HG02798 (cell line): Measurements from ENCODE around the gene MEGF6.

Experiments used
- ATAC-seq: cut with Tn5 transposase; IDR thresholded peaks from one replicate; pipeline ENCODE4 v1.9.1; 2021; ENCODE audit warnings: mild to moderate bottlenecking; ENCODE audit not compliant: unreplicated experiment, poor library complexity

Gene MEGF6

DNA sequence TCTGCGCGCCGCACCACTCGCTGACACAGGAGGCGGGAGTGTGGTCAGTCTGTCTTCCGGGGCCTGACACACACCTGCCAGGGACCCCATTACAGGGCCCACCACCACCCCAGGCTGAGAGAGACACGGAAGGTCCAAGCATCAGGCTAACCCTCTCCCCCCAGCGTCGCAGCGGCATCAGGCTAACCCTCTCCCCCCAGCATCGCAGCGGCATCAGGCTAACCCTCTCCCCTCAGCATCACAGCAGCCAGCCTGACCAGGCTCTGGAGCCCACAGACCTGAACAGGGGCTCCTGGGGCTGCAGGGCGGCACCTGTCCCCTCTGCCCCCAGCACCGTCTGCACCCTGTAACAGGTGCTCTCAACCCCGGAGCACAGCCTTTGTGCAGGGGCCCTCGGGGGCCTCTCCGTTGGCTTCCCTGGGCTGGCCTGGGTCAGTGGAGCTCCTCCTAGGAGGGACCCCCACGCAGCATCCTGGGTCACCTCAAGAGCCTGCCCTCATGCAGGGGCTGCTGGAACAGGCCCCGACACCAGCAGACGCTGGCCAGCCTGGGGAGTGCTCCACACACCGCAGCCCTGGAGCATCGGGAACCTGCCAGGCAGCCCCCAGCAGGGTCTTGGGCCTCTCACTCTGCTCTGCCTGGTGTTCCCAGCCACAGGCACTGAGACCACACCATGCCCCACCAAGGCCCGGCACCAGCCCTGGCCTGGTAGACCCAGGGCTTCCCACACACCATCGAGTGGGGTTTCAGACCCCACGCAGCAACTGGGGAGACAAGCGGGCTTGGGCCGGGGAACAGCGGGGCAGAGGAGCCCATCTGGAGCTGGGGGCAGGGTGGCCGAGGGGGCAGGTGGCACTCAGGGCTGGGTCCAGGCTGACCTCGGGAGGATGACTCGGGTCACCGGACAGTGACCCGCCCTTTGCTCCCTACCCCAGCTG is 67.0 kb downstream of the MEGF6 start:
- ATAC-seq, result no peak

DNA sequence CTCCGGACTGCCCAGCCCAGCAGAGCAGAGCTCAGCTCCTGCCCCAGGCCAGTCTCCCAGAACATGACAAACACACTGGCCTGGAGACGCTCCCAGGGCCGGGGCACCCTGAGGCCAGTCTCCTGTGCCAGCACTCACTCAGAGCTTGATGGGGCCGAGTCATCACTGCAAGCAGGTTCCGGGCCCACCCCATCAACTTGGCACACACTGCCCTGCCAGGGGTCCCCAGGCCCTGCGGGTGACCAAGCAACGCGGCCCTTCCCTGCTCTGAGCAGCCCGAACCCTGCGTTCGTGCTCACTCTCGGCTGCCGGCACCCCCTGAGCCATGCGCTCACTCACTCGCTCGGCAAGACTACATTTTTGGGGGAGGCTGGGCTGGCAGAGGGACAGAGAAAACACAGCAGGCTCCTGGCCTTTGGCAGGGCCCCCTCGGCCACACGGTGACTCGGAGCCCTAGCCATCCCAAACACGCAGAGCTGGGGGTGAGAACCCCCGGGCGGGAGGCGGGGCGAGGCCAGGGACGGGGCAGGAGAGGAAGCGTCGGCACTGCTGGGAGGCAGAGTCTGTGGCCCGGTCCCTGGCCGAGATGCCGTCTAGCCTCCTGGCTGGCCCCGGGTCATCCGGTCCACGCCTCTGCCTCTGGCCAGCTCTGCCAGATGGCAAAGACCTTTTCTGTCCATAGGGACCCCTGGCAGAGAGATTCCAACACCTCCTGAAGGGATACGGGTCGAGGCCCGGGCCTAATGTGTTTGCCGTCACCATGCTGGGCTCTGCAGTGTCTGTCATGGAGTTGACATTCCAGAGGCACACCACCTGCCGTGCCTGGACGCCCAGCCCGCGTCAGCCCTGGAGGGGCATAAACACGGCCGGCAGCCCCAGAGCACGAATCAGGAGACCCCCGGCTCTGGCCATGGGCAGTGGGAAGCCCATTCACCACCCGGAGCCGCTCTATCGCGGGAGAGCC is 68.0 kb downstream of the MEGF6 start:
- no peak for ATAC-seq

DNA sequence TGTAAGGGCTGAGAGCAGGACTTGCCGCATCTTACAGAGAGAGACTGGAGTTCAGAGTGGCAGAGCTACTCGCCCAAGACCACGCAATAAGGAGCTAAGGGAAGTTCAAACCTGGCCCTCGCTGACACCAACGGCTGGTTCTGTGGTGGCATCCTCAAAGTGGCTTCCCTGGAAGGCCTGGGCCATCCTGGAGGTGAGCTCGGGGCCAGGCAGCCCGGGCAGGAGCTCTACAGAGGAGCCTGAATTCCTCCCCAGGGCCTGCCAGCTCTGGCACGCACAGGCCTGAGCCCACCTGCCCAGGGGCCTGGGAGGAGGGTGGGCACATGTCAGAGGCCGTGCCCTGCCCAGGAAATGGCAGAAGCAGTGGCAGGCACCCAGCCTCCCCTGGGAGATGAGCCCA is 68.6 kb downstream of the MEGF6 start:
- no peak for ATAC-seq

DNA sequence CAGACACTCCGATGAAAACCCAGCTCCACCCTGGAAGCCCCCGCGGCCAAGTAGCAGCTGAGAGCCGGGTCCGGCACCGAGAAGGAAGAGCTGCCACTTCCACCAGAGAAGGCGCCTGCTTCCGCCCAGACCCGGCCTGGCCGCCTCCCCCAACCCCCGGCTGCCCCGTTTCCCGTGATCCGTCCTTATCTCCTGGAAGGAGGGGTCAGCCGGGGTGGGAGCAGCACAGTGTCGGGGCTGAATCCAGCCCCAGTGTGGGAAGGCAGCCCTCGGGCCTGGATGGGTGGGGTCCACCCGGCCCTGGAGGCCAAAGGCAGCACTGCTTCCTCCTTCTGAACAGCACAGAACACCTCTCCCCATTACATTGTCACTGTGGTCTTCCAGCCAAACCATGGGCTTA is 69.4 kb downstream of the MEGF6 start:
- no peak for ATAC-seq

DNA sequence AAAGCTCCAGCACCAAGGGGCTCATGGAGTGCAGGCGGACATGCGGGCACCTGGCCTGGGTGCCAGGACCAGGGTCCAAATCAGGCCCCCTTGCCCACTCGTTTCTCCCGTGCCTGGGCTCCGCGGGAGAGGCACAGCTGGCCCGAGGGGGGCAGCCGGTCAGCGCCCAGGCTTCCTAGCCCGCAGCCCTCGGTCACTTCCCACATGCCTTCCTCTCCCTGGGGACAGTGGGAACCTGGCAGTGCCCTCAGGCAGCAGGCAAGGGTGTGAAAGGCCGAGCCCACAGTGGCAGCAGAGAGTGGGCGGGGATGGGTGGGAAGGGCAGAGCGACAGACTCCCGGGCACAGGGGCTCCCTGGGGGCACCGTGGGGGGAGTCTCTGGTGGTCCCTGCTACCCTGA is 69.8 kb downstream of the MEGF6 start:
- ATAC-seq, result no peak

DNA sequence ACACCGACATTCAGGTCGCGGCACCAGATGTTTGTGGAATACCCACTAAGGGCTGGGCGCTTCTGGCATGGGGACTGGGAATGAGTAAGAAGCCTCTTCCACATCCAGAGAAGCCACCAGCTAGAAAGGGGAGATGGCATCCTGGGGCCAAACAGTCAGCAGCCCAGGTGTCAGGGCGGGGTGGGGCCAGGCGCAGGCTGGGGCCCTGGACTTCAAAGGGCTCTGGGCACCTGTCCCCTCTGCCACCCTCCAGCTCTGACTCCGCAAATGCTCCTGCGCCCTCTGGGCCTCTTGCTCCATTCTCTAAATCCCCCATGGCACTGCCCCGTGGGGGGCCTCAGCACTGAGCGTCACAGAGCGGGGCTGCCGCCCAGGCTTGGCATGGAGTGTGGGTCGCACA is 70.4 kb downstream of the MEGF6 start:
- no peak for ATAC-seq

DNA sequence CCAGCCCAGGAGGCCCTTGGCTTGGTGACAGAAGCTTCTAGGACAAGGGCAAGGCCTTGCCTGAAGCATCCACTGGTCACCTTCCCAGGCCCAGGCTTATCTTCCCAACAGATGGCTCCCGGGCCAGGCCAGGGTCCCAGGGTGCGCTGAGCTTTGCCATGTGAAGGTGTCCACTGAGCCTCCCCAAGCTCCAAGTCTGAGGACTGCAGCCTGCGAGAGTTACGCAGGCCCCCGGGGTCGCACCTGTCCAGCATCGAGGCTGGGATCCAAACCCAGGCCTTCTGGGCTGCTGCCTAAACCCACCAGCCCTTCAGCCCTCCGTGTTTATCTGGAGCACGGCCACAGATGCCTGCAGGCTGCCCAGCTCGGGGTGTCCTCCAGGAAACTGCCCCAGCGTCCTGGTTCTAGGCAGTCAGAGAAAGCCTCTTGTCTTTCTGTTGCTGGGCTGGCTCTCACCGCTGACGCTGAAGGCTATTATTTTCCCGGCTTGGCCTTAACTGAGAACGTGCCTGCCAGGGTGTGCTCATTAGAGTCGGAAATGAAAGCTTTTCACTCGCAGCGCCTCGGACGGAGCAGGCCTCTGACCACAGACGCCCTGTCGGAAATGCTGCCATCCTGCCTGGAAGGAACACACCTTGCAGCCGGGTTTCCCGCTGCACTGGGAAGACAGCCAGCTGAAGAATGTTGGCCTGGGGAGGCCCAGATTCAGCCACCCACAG is 71.4 kb downstream of the MEGF6 start:
- ATAC-seq, result no peak

DNA sequence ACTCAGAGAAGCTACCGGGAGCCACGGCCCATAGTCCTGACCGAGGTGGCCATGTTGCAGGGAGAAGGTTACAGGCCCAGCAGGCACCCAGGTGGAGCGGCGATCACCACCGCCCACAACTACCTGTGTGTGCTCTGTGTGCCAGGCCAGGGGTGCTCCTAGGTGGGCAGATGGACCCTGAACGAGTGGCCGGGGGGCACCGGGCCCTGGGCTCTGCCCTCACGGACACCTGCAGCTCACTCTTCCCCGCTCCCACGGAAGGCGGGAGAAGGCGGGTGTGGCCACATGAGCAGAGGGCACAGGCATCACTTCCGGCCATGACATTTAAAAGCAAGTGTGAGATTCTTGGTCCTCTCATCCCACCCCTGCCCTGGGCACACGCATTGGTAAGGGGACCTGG is 73.9 kb downstream of the MEGF6 start:
- ATAC-seq, result no peak

DNA sequence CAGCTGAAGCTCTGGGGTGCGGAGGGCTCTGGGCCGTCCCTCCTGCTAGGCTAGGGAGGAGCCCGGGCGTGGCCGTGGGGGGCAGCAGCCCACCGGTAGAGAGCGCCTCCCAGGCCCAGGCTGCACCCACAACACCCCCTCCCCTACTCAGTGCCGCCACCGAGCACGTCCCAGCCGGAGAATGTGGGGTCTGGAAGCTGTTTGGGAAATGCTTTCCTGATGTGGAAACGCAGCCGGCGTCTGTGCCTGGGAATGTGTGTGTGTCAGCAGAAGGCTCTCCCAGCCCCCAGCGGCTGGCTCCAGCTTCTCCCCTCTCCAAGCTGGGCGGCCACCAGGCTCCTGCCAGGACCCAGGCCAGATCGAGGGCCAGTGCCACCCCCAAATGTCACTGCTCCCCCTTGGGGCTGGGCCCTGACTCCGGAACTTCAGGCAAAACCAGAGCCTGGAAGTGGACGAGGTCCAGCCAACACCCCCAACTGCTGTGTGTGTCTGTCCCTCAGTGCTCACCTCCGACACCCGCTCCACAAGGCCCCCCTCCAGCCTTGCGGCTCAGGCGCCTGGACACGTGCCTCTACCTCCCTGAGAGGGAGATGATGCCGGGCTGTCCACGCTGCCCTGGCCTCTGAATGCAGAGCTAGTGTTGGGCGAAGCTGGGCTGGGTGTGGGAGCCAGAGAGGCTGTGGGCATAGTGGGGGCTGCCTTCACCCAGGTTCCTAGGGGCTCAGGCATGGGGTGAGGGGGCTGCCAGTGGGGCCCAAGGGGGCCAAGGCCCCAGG is 74.7 kb downstream of the MEGF6 start:
- no peak for ATAC-seq

DNA sequence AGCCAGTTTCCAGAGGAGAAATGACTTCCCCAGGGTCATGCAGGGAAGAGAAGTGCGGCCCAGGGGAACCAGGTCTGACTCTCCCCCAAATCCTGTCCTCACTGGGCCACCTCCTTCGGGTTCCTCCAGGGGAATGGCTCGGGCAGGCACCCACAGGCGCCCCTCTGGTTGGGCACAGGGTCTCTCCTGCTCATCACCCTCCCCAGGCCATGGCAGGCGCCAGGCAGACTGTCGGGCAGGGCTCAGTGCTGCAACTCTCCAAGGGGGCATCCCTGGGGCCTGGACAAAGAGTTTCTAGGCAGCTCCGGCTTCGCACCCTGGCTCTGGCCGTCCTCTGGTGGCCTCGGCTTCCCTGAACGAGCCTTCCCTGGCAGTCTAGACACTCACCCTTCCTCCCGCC is 75.6 kb downstream of the MEGF6 start:
- no peak for ATAC-seq

DNA sequence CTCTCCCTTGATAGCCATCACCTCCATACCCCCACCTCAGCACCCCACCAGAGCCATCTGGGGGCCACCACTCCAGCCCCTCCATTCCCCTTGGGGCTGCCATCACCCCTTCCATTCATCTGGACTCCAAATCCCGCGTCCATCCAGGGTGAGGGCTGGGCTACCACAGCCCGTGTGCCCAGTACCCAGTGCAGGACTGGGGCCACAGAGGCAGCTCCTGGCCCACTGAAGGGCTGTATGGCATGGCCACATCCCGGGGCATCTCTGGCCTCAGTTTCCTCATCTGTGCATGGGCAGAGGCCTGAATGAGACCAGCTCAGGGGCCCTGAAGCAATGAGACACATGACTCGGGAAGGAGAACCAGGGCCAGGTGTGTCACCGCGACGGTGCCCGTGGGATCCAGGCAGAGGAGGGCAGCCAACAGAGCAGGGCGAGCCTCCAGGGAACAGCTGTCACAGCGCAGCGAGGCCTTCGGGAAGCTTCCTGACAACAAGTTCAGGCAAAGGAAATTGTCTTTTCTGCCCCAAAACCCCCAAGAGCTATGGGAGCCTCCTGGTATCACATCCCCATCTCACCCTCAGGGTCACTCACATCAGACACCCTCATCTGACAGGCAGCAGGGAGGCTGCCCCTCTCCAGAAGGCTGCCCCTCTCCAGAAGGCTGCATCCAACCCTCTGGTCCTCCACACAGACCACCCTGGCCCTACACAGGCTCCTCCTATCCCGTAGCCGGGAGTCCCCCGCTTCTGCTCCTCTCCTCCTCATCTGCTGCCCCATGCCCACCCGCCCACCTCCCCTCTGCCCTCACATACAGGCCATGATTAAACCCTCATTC is 76.3 kb downstream of the MEGF6 start:
- ATAC-seq, result no peak

DNA sequence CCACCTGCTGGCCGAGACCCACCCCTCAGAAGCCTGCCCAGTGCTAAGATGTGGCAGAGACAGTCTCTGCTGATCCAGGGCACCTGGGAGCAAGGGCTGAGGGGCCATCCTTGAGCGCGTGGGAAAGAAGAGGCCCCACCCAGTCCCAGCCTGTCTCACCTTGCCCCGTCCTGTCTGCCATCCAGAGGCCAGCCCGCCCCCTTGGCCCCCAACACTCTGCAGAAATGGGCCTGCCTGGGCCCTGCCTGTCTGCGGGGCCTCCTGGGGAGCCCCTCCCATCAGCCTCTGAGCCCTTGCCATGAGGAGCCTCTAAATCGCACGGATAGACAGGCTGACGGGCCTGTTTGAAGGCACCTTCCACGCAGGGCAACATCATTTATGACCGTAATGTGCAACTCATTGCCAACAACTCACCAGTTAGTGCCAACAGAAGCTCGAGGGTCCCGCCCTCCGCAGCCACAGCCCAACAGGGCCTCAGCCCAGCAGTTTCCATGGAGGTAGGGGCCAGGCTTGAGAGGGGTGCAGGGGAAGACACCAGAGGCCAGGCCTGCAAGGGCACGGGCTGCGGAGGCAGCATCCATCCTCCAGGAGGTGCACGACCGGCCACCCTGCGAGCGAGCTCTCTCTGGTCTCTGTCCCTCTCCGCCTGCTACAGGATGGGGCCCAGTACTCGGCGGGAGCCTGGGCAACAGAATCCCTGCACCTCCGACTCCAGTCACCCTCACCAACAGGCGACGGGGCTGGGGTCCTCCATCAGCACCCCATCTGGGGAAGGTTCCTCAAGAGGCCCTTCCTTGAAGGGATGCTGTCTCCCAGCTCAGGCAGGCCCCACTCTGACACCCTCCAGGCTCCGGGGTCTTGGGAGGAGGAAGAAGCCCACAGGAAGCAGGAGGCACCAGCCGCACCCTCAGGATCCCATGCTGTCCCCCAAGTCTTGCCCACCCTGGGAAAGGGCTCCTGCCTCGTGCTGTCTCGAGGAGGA is 78.0 kb downstream of the MEGF6 start:
- no peak for ATAC-seq

DNA sequence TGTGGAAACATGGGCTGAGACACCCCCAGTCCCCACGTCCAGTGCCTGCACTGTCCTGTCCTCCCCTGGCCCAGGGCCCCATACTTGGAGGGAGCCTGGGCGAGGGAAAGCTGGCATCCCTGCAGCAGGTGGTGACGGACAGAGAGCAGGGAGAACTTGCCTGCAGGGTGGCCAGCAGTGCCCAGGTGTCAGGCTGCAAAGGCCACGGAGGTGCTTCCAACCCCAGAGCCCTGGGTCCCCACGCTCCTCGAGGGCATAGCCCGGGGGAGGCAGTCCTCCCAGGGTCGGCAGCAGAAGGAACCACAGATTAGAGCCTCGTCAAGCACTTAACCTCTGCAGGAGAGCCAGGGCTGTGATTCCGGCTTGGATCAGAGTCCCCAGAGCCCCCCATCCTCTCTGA is 79.4 kb downstream of the MEGF6 start:
- no peak for ATAC-seq

DNA sequence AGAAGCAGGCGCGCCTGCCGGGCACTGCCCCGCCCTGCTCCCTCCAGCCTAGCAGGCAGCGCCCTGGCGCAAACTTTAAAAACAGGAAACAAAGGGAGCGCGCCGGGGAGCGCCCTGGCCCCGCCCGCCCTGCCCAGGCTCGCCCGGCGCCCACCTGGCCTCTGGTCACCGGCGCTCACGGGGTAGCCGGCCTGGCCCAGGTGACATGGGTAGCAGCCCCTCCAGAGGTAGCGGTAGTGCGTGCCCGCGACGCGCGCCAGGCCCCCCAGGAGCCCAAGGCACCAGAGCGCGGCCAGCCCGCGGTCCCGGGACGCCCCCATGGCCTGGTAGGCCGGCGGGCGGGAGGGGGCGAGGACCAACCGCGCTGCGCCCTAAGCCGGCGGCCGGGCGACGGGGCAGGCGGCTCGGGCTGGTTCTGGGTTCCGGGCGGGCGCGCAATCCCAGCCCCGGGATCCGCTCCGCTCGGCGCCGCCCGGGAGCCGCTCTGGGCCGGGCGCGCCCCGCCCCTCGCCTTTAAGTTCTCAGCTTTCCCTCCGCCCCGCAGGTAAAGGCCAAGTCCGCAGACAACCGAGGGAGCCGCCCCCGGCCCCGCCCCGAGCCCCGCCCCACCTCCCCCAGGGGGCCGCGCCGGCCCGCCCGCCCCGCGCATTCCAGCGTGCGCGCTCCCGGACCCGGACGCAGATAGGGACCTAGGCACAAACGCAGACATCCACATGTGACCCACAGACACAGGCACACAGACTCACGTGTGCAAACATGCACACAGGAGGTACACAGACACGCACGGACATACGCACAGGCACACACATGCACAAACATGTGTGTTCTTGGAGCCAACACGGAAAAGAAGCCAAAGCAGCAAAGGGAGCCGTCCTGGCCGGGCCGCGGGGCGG is 80.1 kb downstream of the MEGF6 start:
- no peak for ATAC-seq

DNA sequence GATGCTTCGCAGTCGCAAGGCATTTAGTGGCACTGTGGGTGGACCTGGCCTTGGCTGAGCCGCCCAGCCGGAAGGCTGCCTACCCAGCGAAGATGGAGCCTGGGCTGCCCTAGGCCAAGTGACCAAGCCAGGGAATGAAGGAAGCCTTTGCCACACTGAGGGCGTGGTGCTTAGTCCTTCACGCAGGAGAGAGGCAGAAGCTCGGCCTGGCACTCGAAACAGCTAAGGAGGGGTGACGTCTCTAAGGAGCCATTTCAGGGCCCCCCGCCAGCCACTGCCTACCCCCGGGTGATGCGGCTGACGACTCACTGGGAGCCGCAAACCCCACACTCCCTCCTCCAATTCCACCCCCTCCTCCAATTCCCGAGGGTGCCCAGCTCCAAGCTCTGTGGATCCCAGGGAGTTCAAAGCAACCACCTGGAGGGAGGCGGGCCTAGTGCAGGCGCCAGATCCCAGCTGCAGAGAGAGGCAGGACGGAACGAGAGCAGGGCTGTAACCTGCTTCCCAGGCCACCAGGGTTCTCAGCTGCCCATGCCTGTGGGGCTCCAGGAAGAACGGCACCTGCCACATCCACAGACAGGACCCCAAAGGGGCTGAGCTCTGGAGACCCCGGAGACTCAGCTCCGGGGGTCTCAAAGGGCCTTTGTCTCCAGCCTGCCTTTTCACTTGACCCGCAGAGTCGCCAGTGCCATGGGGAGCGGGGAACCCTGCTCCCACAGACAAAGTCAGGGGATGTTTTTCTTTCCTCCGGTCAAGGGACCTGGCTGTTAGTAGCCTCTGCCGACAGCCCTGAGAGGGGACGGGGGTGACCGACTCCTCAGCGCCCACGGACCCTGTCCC is 81.0 kb downstream of the MEGF6 start:
- ATAC-seq, result no peak
